Activated B cell treated with CpG ODN at 0.5 μM for 24 hours (primary cell): ENCODE data around the gene PROM1. TPM values are rescaled to one million over a fixed set of nuclear protein-coding genes. Genes with fewer than 3 reads are reported as not detected.

Experiments used
- ATAC-seq: fragments of 200-7000 bp; cut with Tn5 transposase; one replicate; pipeline ENCODE4 v1.10.0; 2021; ENCODE audit warnings: low read depth, mild to moderate bottlenecking, moderate library complexity
- CTCF ChIA-PET: fragments of 350-600 bp; sonication (Branson Sonifier 250); formaldehyde crosslinking; loops from one replicate; lab custom pipeline; 2021; ENCODE audit warnings: antibody characterized with exemption; lab: Charles Lee
- POLR2A ChIA-PET: fragments of 350-600 bp; sonication (Branson Sonifier 250); formaldehyde crosslinking; loops from one replicate; lab custom pipeline; 2021; ENCODE audit warnings: antibody characterized with exemption; lab: Charles Lee
- DNase-seq: peaks from one replicate; pipeline ENCODE4 v3.0.0; 2022
- H3K27ac Mint-ChIP-seq: one replicate; pipeline ENCODE4 v1.8.0; 2020; ENCODE audit warnings: mixed read lengths
- H3K27me3 Mint-ChIP-seq: one replicate; pipeline ENCODE4 v1.8.0; 2021; ENCODE audit warnings: mixed read lengths
- H3K36me3 Mint-ChIP-seq: one replicate; pipeline ENCODE4 v1.8.0; 2021; ENCODE audit warnings: low read depth, mixed read lengths
- H3K4me1 Mint-ChIP-seq: one replicate; pipeline ENCODE4 v1.8.0; 2021; ENCODE audit warnings: mixed read lengths
- H3K4me3 Mint-ChIP-seq: one replicate; pipeline ENCODE4 v1.8.0; 2020; ENCODE audit warnings: mild to moderate bottlenecking, mixed read lengths
- H3K9me3 Mint-ChIP-seq: one replicate; pipeline ENCODE4 v1.8.0; 2020; ENCODE audit warnings: mixed read lengths
- CTCF ChIP-seq: fragments of 200-600 bp; IDR thresholded peaks from one replicate; pipeline ENCODE4 v1.8.0; 2022; ENCODE audit warnings: antibody characterized with exemption, mild to moderate bottlenecking
- intact Hi-C: fragments of 100-400 bp; cut with micrococcal nuclease; formaldehyde crosslinking; loops from one replicate; pipeline ENCODE4 v1.15.1; 2024
- total RNA-seq: library from RNA; stranded (reverse); gene quantifications from 2 replicates; pipeline ENCODE4 v1.2.3, GENCODE V29; 2022

Gene PROM1
- total RNA-seq, 1 donor from 2014 or later = not detected

DNA sequence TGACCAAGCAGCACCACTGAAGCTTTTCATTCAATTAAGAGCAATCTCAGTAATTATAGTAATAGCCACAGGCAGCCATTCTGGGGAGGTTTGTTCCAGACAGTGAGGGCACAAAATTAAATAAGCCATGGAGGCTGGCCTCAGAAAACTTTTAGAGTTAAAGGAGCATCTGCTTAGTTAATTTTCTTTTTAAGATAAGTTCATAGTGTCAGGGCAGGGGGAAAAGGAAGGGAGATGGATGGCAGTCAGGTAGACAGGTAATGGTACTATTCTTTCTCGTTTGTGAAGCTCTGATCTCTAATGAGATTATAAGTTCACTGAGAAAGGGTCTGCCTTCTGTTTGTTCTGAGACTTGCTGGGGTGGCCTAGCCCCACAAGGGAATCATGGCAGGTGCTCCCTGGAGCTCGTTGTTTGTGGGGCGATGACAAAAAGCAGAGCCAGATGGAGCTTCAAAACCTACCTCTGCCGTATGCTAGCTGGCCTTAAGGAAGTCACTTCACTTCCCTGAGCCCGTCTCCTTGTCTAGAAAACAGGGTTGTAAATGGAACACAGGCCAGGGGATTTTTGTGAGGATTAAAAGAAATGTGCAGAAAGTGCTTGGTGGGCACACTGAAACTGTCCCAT is 76.2 kb downstream of the PROM1 start:
- POLR2A ChIA-PET = no interaction called here
- CTCF ChIA-PET = no interaction called here
- H3K27ac Mint-ChIP-seq = no peak overlapping the region
- H3K36me3 Mint-ChIP-seq = no peaks in the 10 kb centered on the region
- no peaks in the 10 kb centered on the region for H3K9me3 Mint-ChIP-seq
- intact Hi-C loops = no loop called here
- ATAC-seq (no peak), DNase-seq (no peak)
- H3K4me3 Mint-ChIP-seq = no peak overlapping the region
- no peak for TF ChIP-seq CTCF
- H3K4me1 Mint-ChIP-seq = no peaks in the 10 kb centered on the region
- H3K27me3 Mint-ChIP-seq = peaks cover 7% of the 10 kb centered on the region

GRCh38 chr4:16006771-16007446 is 76.9 kb downstream of the PROM1 start:
- Mint-ChIP-seq H3K4me3 (no peak overlapping the region), H3K4me1 (no peaks in the 10 kb centered on the region), H3K9me3 (no peaks in the 10 kb centered on the region), H3K27ac (no peak overlapping the region), H3K27me3 (peaks cover 6% of the 10 kb centered on the region), H3K36me3 (no peaks in the 10 kb centered on the region)
- intact Hi-C loops = no loop called here
- ATAC-seq (no peak), DNase-seq (no peak)
- CTCF ChIA-PET = interaction anchor here (1.0 to 6.4 kb wide), 2 partner anchors 124 to 201 kb away, joined by 4 to 53 read pairs; no protein-coding TSS in a partner anchor
- POLR2A ChIA-PET = no interaction called here
- no peak for TF ChIP-seq CTCF

DNA sequence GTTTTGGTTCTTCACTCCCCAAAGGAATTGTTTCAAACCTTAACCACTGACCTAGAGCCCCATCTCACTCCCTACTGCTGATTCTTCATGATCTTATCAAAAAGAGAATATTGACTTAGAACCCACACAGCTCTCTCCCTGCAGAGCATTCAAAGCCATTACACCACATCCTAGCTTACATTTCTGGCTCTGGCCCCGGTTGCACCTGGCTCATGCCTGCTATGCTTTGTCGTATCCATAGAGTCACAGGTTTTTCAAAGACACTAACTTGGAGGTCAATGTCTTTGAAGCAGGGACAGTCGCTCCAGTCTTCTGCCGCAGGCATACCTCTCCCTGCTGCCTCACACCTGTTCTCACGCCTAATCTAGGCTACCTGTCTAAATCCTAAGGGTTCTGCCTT is 78.1 kb downstream of the PROM1 start:
- H3K27ac Mint-ChIP-seq = no peak overlapping the region
- no peak for ATAC-seq
- H3K27me3 Mint-ChIP-seq = peaks cover 6% of the 10 kb centered on the region
- ChIA-PET CTCF (interaction anchor here (1.0 to 6.4 kb wide), 3 partner anchors 10 to 200 kb away, joined by 4 to 53 read pairs (median 5); no protein-coding TSS in a partner anchor), POLR2A (no interaction called here)
- no peaks in the 10 kb centered on the region for H3K4me1 Mint-ChIP-seq
- H3K36me3 Mint-ChIP-seq = no peaks in the 10 kb centered on the region
- no peak overlapping the region for H3K4me3 Mint-ChIP-seq
- no peak for DNase-seq
- H3K9me3 Mint-ChIP-seq = no peaks in the 10 kb centered on the region
- intact Hi-C loops = no loop called here
- TF ChIP-seq CTCF = no peak

GRCh38 chr4:16001484-16001858 is 82.4 kb downstream of the PROM1 start:
- H3K4me1 Mint-ChIP-seq = no peaks in the 10 kb centered on the region
- intact Hi-C loops = loop anchor here (1.0 to 5.0 kb wide), 6 partner anchors 38 to 763 kb away; partner anchors contain the start of gene FGFBP2

More at GRCh38 chr4:16001484-16001858, 82.4 kb downstream of the PROM1 start:
- TF ChIP-seq CTCF = no peak
- no peak overlapping the region for H3K4me3 Mint-ChIP-seq
- no peaks in the 10 kb centered on the region for H3K36me3 Mint-ChIP-seq
- H3K27ac Mint-ChIP-seq = no peak overlapping the region
- CTCF ChIA-PET = interaction anchor here (0.6 to 6.4 kb wide), 10 partner anchors 9 to 272 kb away, joined by 3 to 53 read pairs (median 6); partner anchors contain the start of gene FGFBP2
- ATAC-seq (peak; percentile 88), DNase-seq (peak; percentile 24)
- H3K27me3 Mint-ChIP-seq = no peaks in the 10 kb centered on the region
- POLR2A ChIA-PET = no interaction called here
- no peaks in the 10 kb centered on the region for H3K9me3 Mint-ChIP-seq
